Muscle of leg (tissue), 11 donors: ENCODE results near the gene ENG. TPM values are rescaled to one million over a fixed set of nuclear protein-coding genes. Genes with fewer than 3 reads are reported as not detected.

Experiments
- DNase-seq: peaks from one replicate; pipeline ENCODE4 v3.0.0; 2013
- H3K27ac ChIP-seq: one replicate; pipeline ENCODE4 v1.5.1; 2013; ENCODE audit warnings: mild to moderate bottlenecking, low read length, control low read depth
- H3K27me3 ChIP-seq: one replicate; pipeline ENCODE4 v1.6.1; 2013; ENCODE audit warnings: low read length; ENCODE audit not compliant: control insufficient read depth, insufficient read depth
- H3K36me3 ChIP-seq: one replicate; pipeline ENCODE4 v1.6.1; 2013; ENCODE audit warnings: low read length; ENCODE audit not compliant: control insufficient read depth, insufficient read depth
- H3K4me1 ChIP-seq: one replicate; pipeline ENCODE4 v1.6.1; 2013; ENCODE audit warnings: low read length; ENCODE audit not compliant: control insufficient read depth, insufficient read depth
- H3K4me3 ChIP-seq: one replicate; pipeline ENCODE4 v1.5.1; 2013; ENCODE audit warnings: low read length, control low read depth
- H3K9me3 ChIP-seq: replicated peaks from 2 replicates; pipeline ENCODE4 v1.6.1; 2013; ENCODE audit warnings: low read depth, low read length; ENCODE audit not compliant: control insufficient read depth
- WGBS: methylation state at CpG from one replicate; pipeline ENCODE4 v1.1.5; 2013; ENCODE audit warnings: missing lambda C conversion rate; ENCODE audit not compliant: insufficient coverage; 5-methylcytosine and 5-hydroxymethylcytosine counted together
- polyA plus RNA-seq, 8 donors: library from polyadenylated mRNA; unstranded; fragments of 120-200 nt; gene quantifications; one replicate each; pipeline versions ENCODE4 v1.2.1 to v1.2.3, GENCODE V29; 2013; ENCODE audit warnings: inconsistent platforms in 1 of 8, low replicate concordance in 1 of 8; ENCODE audit not compliant: insufficient read length in 8 of 8, insufficient read depth in 1 of 8
- total RNA-seq: library from RNA; stranded (reverse); fragments of 120-200 nt; gene quantifications from one replicate; pipeline ENCODE4 v1.2.4, GENCODE V29; 2013

The ENG gene
- total and polyA plus RNA-seq, 9 donors = 9.3 to 77.3 (median 61.2) TPM

DNA sequence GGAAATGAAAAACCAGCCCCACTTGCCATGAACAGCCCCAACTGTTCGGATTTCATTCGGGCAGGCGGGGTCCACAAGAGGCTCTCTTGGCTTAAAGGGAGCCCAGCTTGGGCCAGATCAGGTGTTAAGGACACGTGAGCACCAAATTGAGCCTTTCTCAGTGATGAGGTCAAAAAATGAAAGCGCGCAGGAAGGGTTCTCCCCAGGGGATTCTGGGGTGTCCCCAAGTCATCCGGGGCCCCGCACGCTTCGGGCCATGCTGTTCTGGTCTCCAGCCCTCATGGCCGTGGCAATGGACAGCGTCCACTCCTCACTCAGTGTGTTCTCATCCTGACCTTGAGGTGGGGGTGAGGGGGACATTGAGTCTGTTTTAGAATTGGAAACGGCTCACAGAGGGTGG, 12.1 kb upstream of the ENG start:
- no peak for DNase-seq
- WGBS = 87% methylated on average over 10 of the region's 13 CpGs
- Histone ChIP-seq H3K27ac (no peak overlapping the region), H3K27me3 (no peaks in the 10 kb centered on the region), H3K9me3 (no peaks in the 10 kb centered on the region), H3K36me3 (peaks cover 48% of the 10 kb centered on the region), H3K4me1 (peaks cover 24% of the 10 kb centered on the region), H3K4me3 (no peak overlapping the region)

DNA sequence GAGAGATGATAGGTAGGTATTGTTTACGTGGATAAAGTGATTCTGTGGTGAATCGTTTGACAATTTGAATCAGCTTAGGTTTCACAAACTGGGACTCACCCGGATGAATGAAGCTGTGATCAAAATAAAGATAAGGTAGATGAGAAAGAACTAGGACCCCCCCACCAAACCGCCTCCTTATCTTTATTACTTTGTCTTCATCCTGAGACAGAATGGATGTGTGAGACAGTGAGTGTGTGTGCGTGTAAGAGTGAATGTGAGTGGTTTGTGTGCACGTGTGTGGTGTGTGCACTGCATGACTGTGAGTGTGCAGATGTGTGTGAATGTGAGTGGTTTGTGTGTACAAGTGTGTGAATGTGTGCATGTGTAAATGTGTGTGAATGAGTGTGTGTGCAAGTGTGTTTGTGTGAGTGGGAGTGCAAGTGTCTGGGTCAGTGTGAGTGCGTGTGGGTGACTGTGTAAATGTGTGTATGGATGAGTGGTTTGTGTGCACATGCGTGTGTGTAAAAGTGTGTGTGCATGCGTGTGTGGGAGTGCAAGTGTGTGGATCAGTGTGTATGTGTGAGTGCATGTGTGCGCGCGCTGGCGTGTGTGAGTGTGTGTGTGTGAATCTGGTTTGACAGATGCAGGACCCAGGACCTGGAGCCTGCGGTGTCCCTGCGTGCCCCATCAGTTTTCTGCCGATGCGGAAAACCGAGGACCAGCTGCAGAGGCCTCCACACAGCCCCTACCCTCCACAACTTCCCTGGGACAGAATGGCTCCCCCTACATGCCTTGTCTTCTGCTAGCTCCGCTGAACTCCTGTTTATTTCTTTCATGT, 11.4 kb upstream of the ENG start:
- Histone ChIP-seq H3K27ac (no peak overlapping the region), H3K27me3 (no peaks in the 10 kb centered on the region), H3K9me3 (no peaks in the 10 kb centered on the region), H3K4me3 (no peak overlapping the region), H3K36me3 (peaks cover 42% of the 10 kb centered on the region), H3K4me1 (peaks cover 31% of the 10 kb centered on the region)
- no peak for DNase-seq
- 74% methylated on average over 17 of the region's 19 CpGs for WGBS

DNA sequence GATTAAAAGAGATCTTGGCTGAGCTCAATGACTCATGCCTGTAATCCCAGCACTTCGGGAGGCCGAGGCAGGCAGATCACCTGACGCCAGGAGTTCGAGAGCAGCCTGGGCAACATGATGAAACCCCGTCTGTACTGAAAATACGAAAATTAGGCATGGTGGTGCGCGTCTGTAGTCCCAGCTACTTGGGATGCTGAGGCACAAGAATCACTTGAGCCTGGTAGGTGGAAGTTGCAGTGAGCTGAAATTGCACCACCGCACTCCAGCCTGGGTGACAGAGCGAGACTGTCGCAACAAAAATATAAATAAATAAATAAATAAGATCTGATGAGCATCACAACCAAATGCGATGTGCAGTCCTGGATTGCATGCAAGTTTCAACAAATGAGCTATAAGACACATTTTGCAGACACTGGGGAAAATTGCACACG, 8.7 kb upstream of the ENG start:
- WGBS = 45% methylated on average over 8 of the region's 13 CpGs
- Histone ChIP-seq H3K4me3 (no peak overlapping the region), H3K36me3 (peaks cover 20% of the 10 kb centered on the region), H3K27ac (no peak overlapping the region), H3K27me3 (no peaks in the 10 kb centered on the region), H3K9me3 (no peaks in the 10 kb centered on the region), H3K4me1 (peaks cover 37% of the 10 kb centered on the region)
- DNase-seq = no peak

DNA sequence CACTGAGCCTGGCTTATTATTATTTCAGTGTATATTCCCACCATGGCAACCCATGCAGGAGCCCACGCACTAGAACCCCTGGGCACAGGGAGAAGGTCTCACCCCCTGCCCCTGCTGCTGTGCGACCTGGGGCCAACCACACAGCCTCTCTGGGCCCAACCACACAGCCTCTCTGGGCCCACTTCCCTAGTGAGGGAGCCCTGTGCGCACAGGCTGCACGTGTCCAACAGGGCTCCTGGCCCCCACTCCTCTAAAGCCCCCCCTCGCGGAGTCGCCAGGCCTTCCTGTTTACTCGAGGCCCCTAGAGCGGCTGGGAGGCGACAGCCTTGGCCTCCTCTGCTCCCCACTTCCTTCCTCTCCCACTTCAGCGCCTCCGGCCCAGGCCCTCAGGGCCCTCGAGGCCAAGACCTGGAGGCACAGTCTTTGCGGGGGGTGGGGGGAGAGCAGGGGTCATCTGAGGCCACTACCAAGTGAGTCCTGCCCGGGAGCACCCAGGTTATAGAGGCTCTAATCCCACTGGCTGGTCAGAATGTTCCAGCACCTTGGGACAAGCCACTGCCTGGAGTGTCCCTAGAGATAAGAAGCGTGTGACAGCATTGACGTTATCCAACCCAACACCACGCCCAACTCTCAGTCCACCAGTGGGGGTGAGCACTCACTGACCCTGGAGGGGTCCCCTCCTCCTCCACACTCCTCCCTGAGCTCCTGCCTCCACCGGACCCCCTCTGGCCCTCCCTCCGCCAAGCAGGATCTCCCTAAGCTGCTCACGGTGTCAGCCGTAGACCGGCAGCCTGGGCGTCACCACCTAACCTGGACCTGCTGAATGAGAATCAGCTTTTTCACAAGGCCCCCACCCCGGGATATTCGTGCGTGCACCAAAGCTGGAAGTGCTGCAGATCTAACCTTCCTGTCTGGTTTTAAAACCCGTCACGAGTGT, 7.9 kb upstream of the ENG start:
- WGBS = 32% methylated on average over 19 of the region's 29 CpGs
- Histone ChIP-seq H3K27ac (peak overlapping the region; percentile 69), H3K4me1 (peaks cover 45% of the 10 kb centered on the region), H3K36me3 (peaks cover 11% of the 10 kb centered on the region), H3K4me3 (no peak overlapping the region), H3K9me3 (no peaks in the 10 kb centered on the region), H3K27me3 (no peaks in the 10 kb centered on the region)
- DNase-seq = peak; percentile 87

DNA sequence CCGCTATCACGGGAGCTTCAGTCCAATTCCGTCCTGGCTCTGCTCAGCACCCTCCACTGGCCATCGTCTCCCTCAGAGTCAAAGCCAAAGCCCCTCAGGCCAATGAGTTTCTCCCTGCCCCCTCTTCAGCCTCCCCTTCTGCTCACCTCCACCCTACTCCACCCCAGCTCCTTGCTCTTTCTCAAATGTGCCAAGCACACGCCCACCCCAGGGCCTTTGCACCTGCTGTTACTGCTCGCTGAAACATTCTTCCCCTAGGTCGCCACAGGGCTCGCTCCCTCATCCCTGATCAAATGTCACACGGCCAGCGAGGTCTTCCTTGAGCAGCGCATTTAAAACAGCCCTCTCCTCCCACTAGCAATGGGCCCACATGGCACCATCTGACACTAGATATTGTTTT, 6.3 kb upstream of the ENG start:
- no peaks in the 10 kb centered on the region for H3K27me3 ChIP-seq
- H3K9me3 ChIP-seq = no peaks in the 10 kb centered on the region
- no peak overlapping the region for H3K27ac ChIP-seq
- DNase-seq = no peak
- peaks cover 59% of the 10 kb centered on the region for H3K4me1 ChIP-seq
- 85% methylated on average over 8 of the region's 11 CpGs for WGBS
- no peak overlapping the region for H3K4me3 ChIP-seq
- peaks cover under 1% of the 10 kb centered on the region for H3K36me3 ChIP-seq

DNA sequence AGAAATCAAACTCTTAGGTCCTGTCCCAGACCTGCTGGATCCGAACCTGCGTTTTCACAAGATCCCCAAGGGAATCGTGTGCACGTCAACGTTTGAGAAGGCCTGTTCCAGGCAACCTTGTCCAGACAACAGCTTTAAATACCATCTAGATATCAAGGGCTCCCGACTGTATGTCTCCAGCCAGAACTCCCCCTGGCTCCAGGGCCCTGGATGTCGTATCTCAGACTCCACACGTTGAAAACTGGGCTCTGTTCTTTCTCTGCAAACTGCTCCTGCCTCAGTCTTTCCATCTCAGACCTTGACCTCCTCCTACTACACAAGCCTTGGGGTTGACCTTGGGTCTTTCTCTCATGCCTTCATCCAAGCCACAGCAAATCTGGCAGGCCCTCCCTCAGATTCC, 5.8 kb upstream of the ENG start:
- 33% methylated on average over 8 of the region's 8 CpGs for WGBS
- peaks cover 59% of the 10 kb centered on the region for H3K4me1 ChIP-seq
- no peaks in the 10 kb centered on the region for H3K36me3 ChIP-seq
- no peaks in the 10 kb centered on the region for H3K27me3 ChIP-seq
- H3K9me3 ChIP-seq = no peaks in the 10 kb centered on the region
- H3K4me3 ChIP-seq = no peak overlapping the region
- no peak overlapping the region for H3K27ac ChIP-seq
- DNase-seq = no peak

DNA sequence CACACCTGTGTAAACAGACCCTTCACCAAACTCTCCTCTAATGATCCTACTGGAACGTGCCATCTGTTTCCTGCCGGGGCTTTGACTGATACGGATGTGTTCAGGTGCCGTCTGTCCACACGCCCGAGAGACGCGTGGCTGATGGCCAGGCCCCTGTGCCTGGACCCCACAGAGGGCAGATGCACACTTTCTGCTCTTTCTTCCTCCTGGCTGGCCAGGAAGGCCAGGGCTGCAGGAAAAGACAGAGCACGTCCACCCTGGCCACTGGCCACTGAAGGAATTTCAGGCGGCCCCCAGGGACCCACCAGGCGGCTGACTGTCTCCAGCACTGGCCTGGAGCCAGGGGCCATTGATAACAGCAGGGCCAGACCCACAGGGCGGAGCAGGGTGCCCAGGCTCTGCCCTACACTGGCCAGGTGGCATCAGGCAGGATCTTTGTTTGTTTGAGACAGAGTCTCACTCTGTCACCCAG, 3.6 kb upstream of the ENG start:
- WGBS = 16% methylated on average over 12 of the region's 12 CpGs
- no peaks in the 10 kb centered on the region for H3K9me3 ChIP-seq
- H3K4me3 ChIP-seq = no peak overlapping the region
- peaks cover 78% of the 10 kb centered on the region for H3K4me1 ChIP-seq
- peak; percentile 41 for DNase-seq
- no peak overlapping the region for H3K27ac ChIP-seq
- H3K36me3 ChIP-seq = no peaks in the 10 kb centered on the region
- no peaks in the 10 kb centered on the region for H3K27me3 ChIP-seq

DNA sequence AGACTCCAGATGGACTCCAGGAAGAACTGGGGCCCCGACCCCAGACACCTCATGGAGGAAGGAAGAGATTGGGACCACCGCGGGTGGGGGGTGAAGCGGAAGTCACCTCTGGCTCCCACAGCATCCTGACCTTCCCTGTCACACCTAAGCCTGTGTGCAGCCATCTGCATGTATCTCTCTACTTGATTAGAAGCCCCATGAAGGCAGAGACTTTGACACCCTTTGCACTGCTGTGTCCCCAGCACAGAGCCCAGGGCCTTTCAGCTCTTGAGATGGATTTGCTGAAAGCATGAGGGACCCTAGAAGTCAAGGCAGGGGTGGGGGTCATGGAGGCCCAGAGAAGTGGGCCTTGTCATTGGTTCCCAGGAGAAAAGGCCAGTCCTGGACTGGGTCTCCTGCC, 2.8 kb upstream of the ENG start:
- Histone ChIP-seq H3K4me3 (no peak overlapping the region), H3K27me3 (no peaks in the 10 kb centered on the region), H3K36me3 (peaks cover 4% of the 10 kb centered on the region), H3K9me3 (no peaks in the 10 kb centered on the region), H3K4me1 (peaks cover 74% of the 10 kb centered on the region), H3K27ac (no peak overlapping the region)
- 80% methylated on average over 1 of the region's 4 CpGs for WGBS
- no peak for DNase-seq

DNA sequence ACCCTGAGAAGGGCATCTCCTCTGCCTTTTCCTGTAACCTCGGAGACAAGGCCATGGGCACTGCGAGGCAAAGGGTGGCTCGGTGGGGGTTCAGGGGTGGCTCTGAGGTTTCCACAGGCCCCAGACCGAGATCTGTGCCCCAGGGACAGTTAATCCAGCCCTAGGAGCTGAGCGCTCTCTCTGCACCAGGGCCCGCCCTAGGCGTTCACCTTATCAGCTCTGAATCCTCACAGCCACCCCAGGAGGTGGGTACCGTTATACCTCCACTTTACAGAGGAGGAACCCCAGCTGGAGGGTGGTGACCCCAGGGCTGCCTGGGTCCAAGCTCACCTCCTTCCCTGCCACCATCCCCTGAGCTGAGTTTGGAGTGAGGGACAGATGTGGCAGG, 2.3 kb upstream of the ENG start:
- H3K9me3 ChIP-seq = no peaks in the 10 kb centered on the region
- H3K36me3 ChIP-seq = peaks cover 4% of the 10 kb centered on the region
- H3K27ac ChIP-seq = no peak overlapping the region
- H3K27me3 ChIP-seq = no peaks in the 10 kb centered on the region
- H3K4me3 ChIP-seq = no peak overlapping the region
- 90% methylated on average over 7 of the region's 8 CpGs for WGBS
- no peak for DNase-seq
- peaks cover 69% of the 10 kb centered on the region for H3K4me1 ChIP-seq

DNA sequence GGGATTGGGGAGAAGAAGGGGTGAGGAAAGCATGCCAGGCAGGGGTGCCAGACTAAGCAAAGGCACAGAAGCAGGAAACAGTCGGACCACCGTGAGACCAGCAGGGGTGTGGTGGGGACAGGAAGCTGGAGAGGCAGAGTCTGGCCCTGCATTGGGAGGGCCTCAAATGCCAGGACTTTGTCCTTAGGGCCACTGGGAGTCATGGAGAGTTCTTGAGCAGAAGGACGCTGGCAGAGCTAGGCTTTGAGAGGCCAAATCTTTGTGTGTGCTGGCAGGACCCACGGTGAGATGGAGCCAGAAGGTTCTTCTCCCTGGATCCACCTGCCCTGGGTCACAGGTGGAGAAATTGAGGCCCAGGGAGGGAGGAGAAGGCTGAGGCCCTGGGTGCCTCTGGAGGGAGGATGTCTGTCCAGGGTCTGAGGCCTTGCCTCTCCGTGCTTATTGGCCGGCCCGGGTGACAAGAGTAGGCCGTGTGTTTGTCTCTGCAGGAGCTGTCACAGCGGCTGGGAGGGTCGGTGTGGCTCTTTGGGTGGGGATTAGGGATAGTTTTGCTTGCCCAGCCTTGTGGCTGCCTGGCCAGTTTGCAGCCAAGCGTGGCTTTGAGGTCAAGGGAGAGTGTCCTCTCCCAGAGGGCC, 1.8 kb upstream of the ENG start:
- no peaks in the 10 kb centered on the region for H3K27me3 ChIP-seq
- H3K9me3 ChIP-seq = no peaks in the 10 kb centered on the region
- peaks cover 4% of the 10 kb centered on the region for H3K36me3 ChIP-seq
- H3K4me1 ChIP-seq = peaks cover 64% of the 10 kb centered on the region
- H3K27ac ChIP-seq = no peak overlapping the region
- no peak overlapping the region for H3K4me3 ChIP-seq
- WGBS = 59% methylated on average over 11 of the region's 11 CpGs
- no peak for DNase-seq
